Breast epithelium (tissue), 3 donors: ENCODE results near the gene CNR2.

Experiments used
- POLR2A ChIP-seq: fragments of 450-650 bp; IDR thresholded peaks from one replicate; pipeline ENCODE4 v1.6.1; 2016; ENCODE audit warnings: antibody characterized with exemption, mild to moderate bottlenecking, moderate library complexity
- TF ChIP-seq, protein P1 (sequence below), 3 donors: fragments of 450-650 bp; IDR thresholded peaks; one replicate each; pipeline ENCODE4 v1.5.1; 2016 to 2017; ENCODE audit warnings: antibody characterized with exemption in 3 of 3, mild to moderate bottlenecking in 3 of 3, moderate library complexity in 3 of 3

GRCh38 chr1:23889074-23889473 lies 24.1 kb downstream of the CNR2 start:
- TF ChIP-seq, protein P1, sequence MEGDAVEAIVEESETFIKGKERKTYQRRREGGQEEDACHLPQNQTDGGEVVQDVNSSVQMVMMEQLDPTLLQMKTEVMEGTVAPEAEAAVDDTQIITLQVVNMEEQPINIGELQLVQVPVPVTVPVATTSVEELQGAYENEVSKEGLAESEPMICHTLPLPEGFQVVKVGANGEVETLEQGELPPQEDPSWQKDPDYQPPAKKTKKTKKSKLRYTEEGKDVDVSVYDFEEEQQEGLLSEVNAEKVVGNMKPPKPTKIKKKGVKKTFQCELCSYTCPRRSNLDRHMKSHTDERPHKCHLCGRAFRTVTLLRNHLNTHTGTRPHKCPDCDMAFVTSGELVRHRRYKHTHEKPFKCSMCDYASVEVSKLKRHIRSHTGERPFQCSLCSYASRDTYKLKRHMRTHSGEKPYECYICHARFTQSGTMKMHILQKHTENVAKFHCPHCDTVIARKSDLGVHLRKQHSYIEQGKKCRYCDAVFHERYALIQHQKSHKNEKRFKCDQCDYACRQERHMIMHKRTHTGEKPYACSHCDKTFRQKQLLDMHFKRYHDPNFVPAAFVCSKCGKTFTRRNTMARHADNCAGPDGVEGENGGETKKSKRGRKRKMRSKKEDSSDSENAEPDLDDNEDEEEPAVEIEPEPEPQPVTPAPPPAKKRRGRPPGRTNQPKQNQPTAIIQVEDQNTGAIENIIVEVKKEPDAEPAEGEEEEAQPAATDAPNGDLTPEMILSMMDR (IDR thresholded peaks at IDR 0.05): no peak
- no peak for TF ChIP-seq POLR2A
